SJCRH30 (cell line): ENCODE results near the gene SIK2. TPM values are rescaled to one million over a fixed set of nuclear protein-coding genes. Genes with fewer than 3 reads are reported as not detected.

Source experiments
- DNase-seq, 2 experiments: peaks; one replicate each; pipeline ENCODE4 v3.0.0-alpha.2; 2015 to 2020
- H3K27ac ChIP-seq: fragments of 250-450 bp; sonication (Bioruptor Pico); 2 replicates; pipeline ENCODE4 v1.5.1; 2020; ENCODE audit warnings: mild to moderate bottlenecking, moderate library complexity
- H3K27me3 ChIP-seq: fragments of 250-450 bp; sonication (Bioruptor Pico); 2 replicates; pipeline ENCODE4 v1.5.1; 2020; ENCODE audit warnings: mild to moderate bottlenecking, moderate library complexity
- H3K36me3 ChIP-seq: fragments of 250-450 bp; sonication (Bioruptor Pico); 2 replicates; pipeline ENCODE4 v1.5.1; 2020; ENCODE audit warnings: mild to moderate bottlenecking, moderate library complexity
- H3K4me1 ChIP-seq: fragments of 250-450 bp; sonication (Bioruptor Pico); 2 replicates; pipeline ENCODE4 v1.5.1; 2020; ENCODE audit warnings: mild to moderate bottlenecking, moderate library complexity
- H3K4me3 ChIP-seq: fragments of 250-450 bp; sonication (Bioruptor Pico); 2 replicates; pipeline ENCODE4 v1.5.1; 2020; ENCODE audit warnings: mild to moderate bottlenecking, moderate library complexity
- H3K9me3 ChIP-seq: fragments of 250-450 bp; sonication (Bioruptor Pico); replicated peaks from 2 replicates; pipeline ENCODE4 v1.5.1; 2020; ENCODE audit warnings: mild to moderate bottlenecking, moderate library complexity
- total RNA-seq: library from RNA; depleted of rRNA; stranded (reverse); fragments of >200 nt; shearing (Covaris generic); gene quantifications from 2 replicates; pipeline ENCODE4 v1.2.3, GENCODE V29; 2014; rRNA removed

Gene SIK2
- 8.5 TPM in 2 replicates for total RNA-seq

- Histone ChIP-seq H3K4me1 (peaks cover 3% of the 10 kb centered on the region), H3K4me3 (peak within 1 kb of the TSS; percentile 94), H3K27ac (peak within 1 kb of the TSS; percentile 61), H3K36me3 (no peaks in the 10 kb centered on the region), H3K9me3 (no peaks in the 10 kb centered on the region), H3K27me3 (no peaks in the 10 kb centered on the region)
- DNase-seq, result peak; percentile 89 to 92
Measured at GRCh38 chr11:111601979-111602864, at the start of gene SIK2. TSS of gene SIK2 (plus strand) at chr11:111602449. CDS start at chr11:111602564, 115 bp downstream.

- Histone ChIP-seq H3K4me3 (no peak overlapping the region), H3K27ac (no peak overlapping the region), H3K27me3 (no peaks in the 10 kb centered on the region), H3K4me1 (no peaks in the 10 kb centered on the region), H3K9me3 (no peaks in the 10 kb centered on the region), H3K36me3 (no peaks in the 10 kb centered on the region)
- DNase-seq, result no peak
Measured at GRCh38 chr11:111554532-111554931, 47.7 kb upstream of the SIK2 start.

- Histone ChIP-seq H3K27me3 (no peaks in the 10 kb centered on the region), H3K27ac (no peak overlapping the region), H3K36me3 (no peaks in the 10 kb centered on the region), H3K4me1 (no peaks in the 10 kb centered on the region), H3K4me3 (no peak overlapping the region), H3K9me3 (no peaks in the 10 kb centered on the region)
- DNase-seq, result no peak
Measured at GRCh38 chr11:111555255-111555654, 47.0 kb upstream of the SIK2 start.

DNA sequence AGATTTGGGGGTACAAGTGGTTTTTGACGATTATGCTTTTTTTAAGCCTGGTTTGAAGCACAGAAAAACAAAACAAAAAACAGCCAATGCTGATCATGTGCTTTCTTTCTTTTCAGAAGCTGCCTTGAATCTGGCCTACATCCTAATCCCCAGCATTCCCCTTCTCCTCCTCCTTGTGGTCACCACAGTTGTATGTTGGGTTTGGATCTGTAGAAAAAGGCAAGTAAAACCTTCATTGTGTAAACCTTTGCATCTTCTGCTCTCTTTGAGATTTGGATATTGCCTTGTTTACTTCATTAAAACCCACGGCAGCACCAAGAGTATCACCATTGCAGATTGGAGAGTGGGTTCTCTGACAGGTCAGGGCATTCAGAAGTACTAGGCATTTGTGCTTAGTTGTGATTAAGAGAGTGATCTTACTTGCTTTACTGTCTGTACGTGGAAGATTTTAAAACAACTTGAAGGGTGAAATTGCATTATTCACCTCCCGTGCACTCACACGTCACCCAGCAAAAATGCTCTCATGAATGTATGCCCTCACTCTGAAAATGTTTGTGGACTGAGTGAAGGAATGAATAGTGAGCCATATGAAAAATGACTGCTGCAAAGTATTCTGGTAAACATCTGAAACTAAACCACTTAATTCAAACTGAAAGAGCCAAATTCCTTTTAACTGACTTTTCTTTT, 44.7 kb upstream of the SIK2 start:
- Histone ChIP-seq H3K27me3 (no peaks in the 10 kb centered on the region), H3K36me3 (no peaks in the 10 kb centered on the region), H3K4me3 (no peak overlapping the region), H3K9me3 (no peaks in the 10 kb centered on the region), H3K4me1 (no peaks in the 10 kb centered on the region), H3K27ac (no peak overlapping the region)
- DNase-seq, result no peak

DNA sequence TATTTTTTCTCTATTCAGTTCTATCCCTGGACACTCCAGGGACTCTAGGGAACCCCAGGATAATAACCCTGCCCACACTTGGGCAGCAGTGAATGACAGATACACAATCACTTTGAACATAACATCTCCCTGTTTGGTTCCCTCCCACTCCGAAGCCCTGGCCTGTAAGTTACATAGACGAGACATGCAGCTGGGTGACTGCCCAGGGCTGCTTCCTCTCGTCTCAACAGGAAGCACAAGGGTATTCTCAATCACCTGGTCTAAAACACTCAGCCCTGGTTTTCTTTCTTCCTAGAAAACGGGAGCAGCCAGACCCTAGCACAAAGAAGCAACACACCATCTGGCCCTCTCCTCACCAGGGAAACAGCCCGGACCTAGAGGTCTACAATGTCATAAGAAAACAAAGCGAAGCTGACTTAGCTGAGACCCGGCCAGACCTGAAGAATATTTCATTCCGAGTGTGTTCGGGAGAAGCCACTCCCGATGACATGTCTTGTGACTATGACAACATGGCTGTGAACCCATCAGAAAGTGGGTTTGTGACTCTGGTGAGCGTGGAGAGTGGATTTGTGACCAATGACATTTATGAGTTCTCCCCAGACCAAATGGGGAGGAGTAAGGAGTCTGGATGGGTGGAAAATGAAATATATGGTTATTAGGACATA, 42.3 kb upstream of the SIK2 start:
- Histone ChIP-seq H3K27ac (no peak overlapping the region), H3K9me3 (no peaks in the 10 kb centered on the region), H3K4me3 (no peak overlapping the region), H3K36me3 (no peaks in the 10 kb centered on the region), H3K27me3 (no peaks in the 10 kb centered on the region), H3K4me1 (no peaks in the 10 kb centered on the region)
- DNase-seq, result no peak

GRCh38 chr11:111560800-111561199, 41.4 kb upstream of the SIK2 start:
- H3K4me3 ChIP-seq, result no peak overlapping the region
- H3K36me3 ChIP-seq, result no peaks in the 10 kb centered on the region
- no peaks in the 10 kb centered on the region for H3K4me1 ChIP-seq
- no peaks in the 10 kb centered on the region for H3K27me3 ChIP-seq
- no peaks in the 10 kb centered on the region for H3K9me3 ChIP-seq
- no peak overlapping the region for H3K27ac ChIP-seq
- DNase-seq, result no peak

DNA sequence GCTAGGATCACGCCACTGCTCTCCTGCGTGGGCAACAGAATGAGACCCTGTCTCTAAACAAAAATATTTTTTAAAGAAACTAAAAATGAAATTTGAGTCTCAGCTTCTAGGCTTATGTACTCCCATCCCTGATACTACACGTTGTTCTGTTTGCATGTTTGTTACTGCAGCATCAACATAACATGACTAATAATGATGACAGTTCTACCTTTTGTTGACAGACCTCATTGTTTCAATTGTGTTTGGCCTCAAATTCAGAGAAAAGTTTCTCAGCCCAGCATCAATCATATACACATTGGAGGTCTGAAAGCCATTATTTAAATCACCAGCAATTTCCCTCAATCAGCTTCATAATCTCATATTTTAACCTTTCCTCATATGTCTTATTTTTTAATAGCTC, 40.9 kb upstream of the SIK2 start:
- no peaks in the 10 kb centered on the region for H3K4me1 ChIP-seq
- no peak overlapping the region for H3K27ac ChIP-seq
- DNase-seq, result no peak
- H3K4me3 ChIP-seq, result no peak overlapping the region
- no peaks in the 10 kb centered on the region for H3K27me3 ChIP-seq
- H3K9me3 ChIP-seq, result no peaks in the 10 kb centered on the region
- no peaks in the 10 kb centered on the region for H3K36me3 ChIP-seq

DNA sequence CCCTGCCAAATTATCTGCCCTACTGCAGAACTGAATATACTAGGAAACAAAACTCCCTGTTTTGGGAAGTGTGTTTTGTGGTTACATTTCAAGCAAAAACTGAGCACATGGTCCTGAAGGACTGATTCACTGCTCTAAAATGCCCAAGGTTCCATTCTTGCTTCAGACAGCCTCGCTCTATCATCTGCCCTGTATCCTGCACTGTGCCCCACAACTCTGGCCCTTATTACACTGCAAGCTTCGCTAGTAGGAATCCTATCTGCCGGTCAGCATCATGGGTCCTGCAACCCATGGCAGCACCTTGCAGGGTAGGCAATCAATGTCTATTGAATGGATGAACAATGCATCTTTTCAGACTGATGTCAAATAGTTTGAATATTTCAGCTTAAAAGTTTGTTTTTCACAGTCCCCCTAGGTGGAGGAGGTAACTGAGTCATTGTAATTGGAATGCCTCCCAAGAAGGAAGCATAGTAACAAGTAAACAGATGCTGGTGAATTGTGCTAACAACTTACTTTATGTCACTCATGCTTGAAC, 40.4 kb upstream of the SIK2 start:
- H3K4me3 ChIP-seq, result no peak overlapping the region
- no peaks in the 10 kb centered on the region for H3K36me3 ChIP-seq
- H3K4me1 ChIP-seq, result no peaks in the 10 kb centered on the region
- H3K9me3 ChIP-seq, result no peaks in the 10 kb centered on the region
- H3K27me3 ChIP-seq, result no peaks in the 10 kb centered on the region
- H3K27ac ChIP-seq, result no peak overlapping the region
- DNase-seq, result no peak

- Histone ChIP-seq H3K9me3 (no peaks in the 10 kb centered on the region), H3K4me1 (no peaks in the 10 kb centered on the region), H3K27ac (no peak overlapping the region), H3K36me3 (no peaks in the 10 kb centered on the region), H3K4me3 (no peak overlapping the region), H3K27me3 (no peaks in the 10 kb centered on the region)
- no peak for DNase-seq
Measured at GRCh38 chr11:111562692-111563389, 39.4 kb upstream of the SIK2 start.

DNA sequence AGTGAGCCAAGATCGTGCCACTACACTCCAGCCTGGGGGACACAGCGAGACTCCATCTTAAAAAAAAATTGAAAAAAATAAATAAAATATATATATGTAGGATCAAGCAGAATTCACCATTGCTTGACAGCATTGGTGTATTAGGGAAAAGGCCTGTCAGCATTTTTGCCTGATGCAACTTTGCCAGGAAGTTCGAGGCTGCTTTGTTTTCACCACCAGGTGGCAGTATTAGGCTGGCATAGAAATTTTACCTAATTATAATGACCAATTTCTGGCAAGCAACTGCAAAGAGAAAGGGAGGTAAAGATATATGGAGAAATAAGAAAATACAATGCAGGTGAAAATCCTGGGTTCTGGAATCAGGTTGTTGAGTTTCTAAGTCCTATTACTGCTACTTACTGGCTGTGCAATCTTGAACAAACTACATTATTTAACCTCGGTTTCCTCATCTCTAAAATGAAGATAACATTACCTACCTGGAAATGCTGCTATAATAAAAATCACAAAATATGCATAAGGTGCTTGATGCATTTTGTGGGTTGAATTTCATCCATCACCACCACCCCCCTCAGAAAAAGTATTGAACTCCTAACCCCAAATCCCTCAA, 37.0 kb upstream of the SIK2 start:
- H3K9me3 ChIP-seq, result no peaks in the 10 kb centered on the region
- no peaks in the 10 kb centered on the region for H3K36me3 ChIP-seq
- DNase-seq, result peak; percentile 32 to 61
- H3K4me1 ChIP-seq, result no peaks in the 10 kb centered on the region
- H3K27ac ChIP-seq, result no peak overlapping the region
- no peak overlapping the region for H3K4me3 ChIP-seq
- no peaks in the 10 kb centered on the region for H3K27me3 ChIP-seq

DNA sequence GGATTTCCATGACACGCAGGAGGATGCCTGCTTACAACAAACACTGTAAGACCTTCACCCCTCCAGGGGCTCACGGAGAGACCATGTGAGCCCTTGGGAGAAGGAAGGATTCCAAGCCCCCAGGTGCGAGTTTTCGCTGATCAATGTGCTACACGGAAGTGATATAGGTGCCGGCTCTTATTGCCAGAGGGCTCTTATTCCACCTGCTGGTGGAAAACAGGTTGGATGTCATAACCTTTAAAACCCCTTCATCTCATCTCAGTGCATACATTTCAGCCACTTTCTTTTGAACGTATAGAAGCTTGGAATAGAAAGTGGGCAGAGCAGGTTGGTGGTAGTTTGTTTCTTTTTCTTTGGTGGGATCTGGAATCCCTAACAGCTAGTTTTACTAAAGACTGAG, 35.9 kb upstream of the SIK2 start:
- Histone ChIP-seq H3K27me3 (no peaks in the 10 kb centered on the region), H3K4me1 (no peaks in the 10 kb centered on the region), H3K4me3 (no peak overlapping the region), H3K27ac (no peak overlapping the region), H3K36me3 (no peaks in the 10 kb centered on the region), H3K9me3 (no peaks in the 10 kb centered on the region)
- no peak for DNase-seq

DNA sequence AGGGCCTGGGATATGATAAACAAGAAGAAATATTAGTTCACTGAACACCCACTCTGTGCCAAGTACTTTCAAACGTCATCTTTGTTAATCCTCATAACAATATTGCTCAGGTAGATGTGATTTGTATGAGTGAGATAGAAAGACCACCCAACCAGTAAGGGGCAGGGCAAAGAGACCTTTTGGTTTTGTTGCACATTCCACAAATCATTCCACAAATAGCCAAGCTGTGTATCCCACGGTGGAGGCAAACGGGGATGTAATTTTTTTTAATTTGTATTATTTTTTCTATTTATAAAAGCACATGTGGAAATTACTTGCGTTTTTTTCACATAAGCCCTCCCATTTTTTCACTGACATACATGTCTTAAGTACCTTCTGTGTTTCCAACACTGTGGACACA, 32.8 kb upstream of the SIK2 start:
- Histone ChIP-seq H3K36me3 (no peaks in the 10 kb centered on the region), H3K9me3 (no peaks in the 10 kb centered on the region), H3K27ac (no peak overlapping the region), H3K4me3 (no peak overlapping the region), H3K27me3 (no peaks in the 10 kb centered on the region), H3K4me1 (no peaks in the 10 kb centered on the region)
- no peak for DNase-seq

DNA sequence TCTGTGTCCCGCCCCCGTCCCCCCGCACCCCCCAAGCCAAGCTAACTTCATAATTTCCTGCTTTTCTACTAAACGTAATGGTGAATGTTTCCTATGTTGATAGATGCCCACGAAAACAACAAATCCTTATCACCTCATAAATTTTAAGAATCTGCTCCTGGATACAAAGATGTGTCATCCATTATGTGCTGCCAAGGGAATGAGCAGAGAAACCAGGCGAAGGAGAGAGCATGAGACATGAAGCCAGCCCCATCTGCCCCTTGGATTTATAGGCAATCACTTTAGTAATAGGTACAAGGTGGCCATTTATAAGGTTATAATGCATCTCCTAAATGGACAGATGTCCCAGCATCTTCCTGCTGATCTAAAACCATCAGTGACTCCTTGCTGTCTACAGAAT, 31.5 kb upstream of the SIK2 start:
- H3K4me1 ChIP-seq, result no peaks in the 10 kb centered on the region
- H3K27me3 ChIP-seq, result no peaks in the 10 kb centered on the region
- H3K4me3 ChIP-seq, result no peak overlapping the region
- H3K36me3 ChIP-seq, result no peaks in the 10 kb centered on the region
- H3K9me3 ChIP-seq, result no peaks in the 10 kb centered on the region
- no peak overlapping the region for H3K27ac ChIP-seq
- DNase-seq, result no peak

GRCh38 chr11:111571829-111572501, 30.3 kb upstream of the SIK2 start:
- no peak for DNase-seq
- H3K4me1 ChIP-seq, result no peaks in the 10 kb centered on the region

More at GRCh38 chr11:111571829-111572501, 30.3 kb upstream of the SIK2 start:
- no peaks in the 10 kb centered on the region for H3K36me3 ChIP-seq
- no peaks in the 10 kb centered on the region for H3K27me3 ChIP-seq
- H3K27ac ChIP-seq, result no peak overlapping the region
- no peaks in the 10 kb centered on the region for H3K9me3 ChIP-seq
- no peak overlapping the region for H3K4me3 ChIP-seq
